GM19397 (cell line): Measurements from ENCODE around the gene PCDHA8.
"Not testable (repeated sequence)": the region's sequence is repeated elsewhere in the genome, so short reads cannot be mapped to it uniquely, and the experiment has no call there.

Experiments used
- ATAC-seq: cut with Tn5 transposase; IDR thresholded peaks from one replicate; pipeline ENCODE4 v1.9.1; 2021; ENCODE audit warnings: mild to moderate bottlenecking, moderate library complexity; ENCODE audit not compliant: unreplicated experiment

PCDHA8 gene

GRCh38 chr5:140840978-140841962, at the start of gene PCDHA8:
TSS of gene PCDHA8 (plus strand) at chr5:140841187. CDS start at chr5:140841322, 135 bp downstream.
- no peak for ATAC-seq

GRCh38 chr5:140794595-140795258, 46.3 kb upstream of the PCDHA8 start, which contains the start of gene PCDHA2:
TSS of gene PCDHA2 (plus strand) at chr5:140794852.
- ATAC-seq, result no peak

GRCh38 chr5:140795259-140795641, 45.7 kb upstream of the PCDHA8 start:
- no peak for ATAC-seq

- ATAC-seq, result not testable (repeated sequence)
Observed at GRCh38 chr5:140796072-140796717, 44.8 kb upstream of the PCDHA8 start.

GRCh38 chr5:140796718-140797095, 44.3 kb upstream of the PCDHA8 start:
- ATAC-seq, result no peak

- no peak for ATAC-seq
Observed at GRCh38 chr5:140800816-140801493, 40.0 kb upstream of the PCDHA8 start, which contains the start of gene PCDHA3. TSS of gene PCDHA3 (plus strand) at chr5:140801057.

- ATAC-seq, result no peak
Observed at GRCh38 chr5:140801494-140801841, 39.5 kb upstream of the PCDHA8 start.

- ATAC-seq, result not testable (repeated sequence)
Observed at GRCh38 chr5:140802381-140802780, 38.6 kb upstream of the PCDHA8 start.

- no peak for ATAC-seq
Observed at GRCh38 chr5:140802781-140803271, 38.2 kb upstream of the PCDHA8 start.

GRCh38 chr5:140806834-140807775, 33.9 kb upstream of the PCDHA8 start, which contains the start of gene PCDHA4:
TSS of gene PCDHA4 (plus strand) at chr5:140807068.
- ATAC-seq, result no peak

GRCh38 chr5:140808241-140808888, 32.6 kb upstream of the PCDHA8 start:
- ATAC-seq, result not testable (repeated sequence)

GRCh38 chr5:140808889-140809291, 32.1 kb upstream of the PCDHA8 start:
- ATAC-seq, result no peak

- no peak for ATAC-seq
Observed at GRCh38 chr5:140821375-140822280, 19.4 kb upstream of the PCDHA8 start, which contains the start of gene PCDHA5. TSS of gene PCDHA5 (plus strand) at chr5:140821613.

- no peak for ATAC-seq
Observed at GRCh38 chr5:140822281-140822629, 18.7 kb upstream of the PCDHA8 start.

GRCh38 chr5:140822969-140823368, 18.0 kb upstream of the PCDHA8 start:
- ATAC-seq, result not testable (repeated sequence)

GRCh38 chr5:140823475-140823874, 17.5 kb upstream of the PCDHA8 start:
- ATAC-seq, result no peak

- no peak for ATAC-seq
Observed at GRCh38 chr5:140827704-140828361, 13.2 kb upstream of the PCDHA8 start, which contains the start of gene PCDHA6. TSS of gene PCDHA6 (plus strand) at chr5:140827960. CDS start at chr5:140828092, 132 bp downstream.
